ENCODE results near the gene SHB.
"Not testable (repeated sequence)": the region's sequence is repeated elsewhere in the genome, so short reads cannot be mapped to it uniquely, and the experiment has no call there.

SHB gene

GRCh38 chr9:38061326-38061977 is 7.6 kb downstream of the SHB start:
- no peak for DNase-seq

GRCh38 chr9:38060681-38061080 is 8.3 kb downstream of the SHB start:
- no peak for DNase-seq

GRCh38 chr9:38059233-38059936 is 9.6 kb downstream of the SHB start:
- no peak for DNase-seq

- DNase-seq, result no peak
These were observed 10.4 kb downstream of the SHB start for GRCh38 chr9:38058452-38059232.

- peak in 1 of 2 experiments; percentile 4 for DNase-seq
These were observed 11.4 kb downstream of the SHB start for GRCh38 chr9:38057416-38058195.

GRCh38 chr9:38054653-38055052 is 14.4 kb downstream of the SHB start:
- no peak for DNase-seq

- DNase-seq, result no peak
These were observed 15.1 kb downstream of the SHB start for GRCh38 chr9:38053697-38054461.

- no peak for DNase-seq
These were observed 17.1 kb downstream of the SHB start for GRCh38 chr9:38051780-38052546.

- no peak for DNase-seq
These were observed 20.6 kb downstream of the SHB start for GRCh38 chr9:38048316-38048969.

- peak; percentile 16 to 24 for DNase-seq
These were observed 21.5 kb downstream of the SHB start for GRCh38 chr9:38047301-38048251.

GRCh38 chr9:38046661-38047300 is 22.2 kb downstream of the SHB start:
- DNase-seq, result no peak

GRCh38 chr9:38045939-38046338 is 23.1 kb downstream of the SHB start:
- not testable (repeated sequence) for DNase-seq

- DNase-seq, result no peak
These were observed 24.3 kb downstream of the SHB start for GRCh38 chr9:38044706-38045105.

GRCh38 chr9:38043931-38044623 is 24.9 kb downstream of the SHB start:
- DNase-seq, result no peak

- DNase-seq, result no peak
These were observed 26.2 kb downstream of the SHB start for GRCh38 chr9:38042626-38043357.

- DNase-seq, result no peak
These were observed 27.3 kb downstream of the SHB start for GRCh38 chr9:38041564-38042243.

All from NCI-H526 (cell line).